Articular chondrocyte of knee joint (primary cell): ENCODE results near the gene NUTM2B. TPM values are rescaled to one million over a fixed set of nuclear protein-coding genes. Genes with fewer than 3 reads are reported as not detected.

Experiments
- total RNA-seq: library from RNA; depleted of rRNA; stranded (reverse); fragments of >200 nt; gene quantifications from 2 replicates; pipeline ENCODE4 v1.2.3, GENCODE V29; 2012

The NUTM2B gene
- total RNA-seq, result under 0.01 and 0.54 TPM in 2 replicates

GRCh38 chr10:79702927-79703326, at the start of gene NUTM2B:
NUTM2B (plus strand) TSS chr10:79703227; CDS start chr10:79703610, 383 bp downstream.

Other genes with a start within 250 kb of the NUTM2B start
- gene EIF5AL1, start 190.7 kb upstream of the NUTM2B start, total RNA-seq, result 1.0 and 1.5 TPM in 2 replicates
- not detected in 2 replicates for gene SFTPA2, start 142.8 kb upstream of the NUTM2B start, total RNA-seq
- gene SFTPA1, start 92.3 kb upstream of the NUTM2B start, total RNA-seq, result not detected in 2 replicates
- 0.13 TPM in 1 of 2 replicates, not detected in the other for gene NUTM2E, start 123.5 kb downstream of the NUTM2B start, total RNA-seq
- gene SFTPD, start 245.9 kb downstream of the NUTM2B start, total RNA-seq, result 0.32 and 0.39 TPM in 2 replicates